H9 (cell line): ENCODE measurements around the gene SRPK2. TPM values are rescaled to one million over a fixed set of nuclear protein-coding genes. Genes with fewer than 3 reads are reported as not detected.

Experiments used
- DNase-seq: peaks from one replicate; pipeline ENCODE4 v3.0.0-alpha.2; 2017
- H2AFZ ChIP-seq: one replicate; pipeline ENCODE4 v1.6.1; 2013; ENCODE audit warnings: mild to moderate bottlenecking, low read length, control low read depth, moderate library complexity
- H2AK5ac ChIP-seq: 2 replicates; pipeline ENCODE4 v1.6.1; 2013; ENCODE audit warnings: low read length, control low read depth, mixed read lengths; ENCODE audit not compliant: insufficient read length
- H2BK120ac ChIP-seq: one replicate; pipeline ENCODE4 v1.6.1; 2013; ENCODE audit warnings: low read depth, mild to moderate bottlenecking, low read length, control low read depth, inconsistent platforms; ENCODE audit not compliant: poor library complexity, severe bottlenecking
- H2BK12ac ChIP-seq: 2 replicates; pipeline ENCODE4 v1.6.1; 2013; ENCODE audit warnings: low read length, control low read depth, mixed read lengths, low read depth; ENCODE audit not compliant: insufficient read length
- H2BK15ac ChIP-seq: 2 replicates; pipeline ENCODE4 v1.6.1; 2013; ENCODE audit warnings: low read depth, low read length, control low read depth
- H2BK20ac ChIP-seq: one replicate; pipeline ENCODE4 v1.6.1; 2013; ENCODE audit warnings: low read depth, mild to moderate bottlenecking, low read length, control low read depth, inconsistent platforms; ENCODE audit not compliant: poor library complexity, severe bottlenecking
- H2BK5ac ChIP-seq: 2 replicates; pipeline ENCODE4 v1.6.1; 2013; ENCODE audit warnings: low read length, control low read depth, mixed read lengths; ENCODE audit not compliant: insufficient read length
- H3K14ac ChIP-seq: 2 replicates; pipeline ENCODE4 v1.6.1; 2013; ENCODE audit warnings: low read length, control low read depth; ENCODE audit not compliant: insufficient read depth
- H3K18ac ChIP-seq: 2 replicates; pipeline ENCODE4 v1.6.1; 2013; ENCODE audit warnings: low read depth, mild to moderate bottlenecking, mixed read lengths, low read length, control low read depth; ENCODE audit not compliant: insufficient read length
- H3K23ac ChIP-seq: 2 replicates; pipeline ENCODE4 v1.6.1; 2013; ENCODE audit warnings: low read length, control low read depth, mixed read lengths, low read depth; ENCODE audit not compliant: insufficient read length
- H3K23me2 ChIP-seq: 2 replicates; pipeline ENCODE4 v1.6.1; 2013; ENCODE audit warnings: low read depth, mild to moderate bottlenecking, mixed read lengths, low read length, control low read depth; ENCODE audit not compliant: insufficient read length, poor library complexity, severe bottlenecking
- H3K27ac ChIP-seq: 2 replicates; pipeline ENCODE4 v1.5.1; 2013; ENCODE audit warnings: low read length, control low read depth, mixed read lengths, low read depth; ENCODE audit not compliant: insufficient read length
- H3K27me3 ChIP-seq: 2 replicates; pipeline ENCODE4 v1.6.1; 2013; ENCODE audit warnings: low read length, control low read depth, inconsistent platforms; ENCODE audit not compliant: insufficient read depth
- H3K4ac ChIP-seq: 2 replicates; pipeline ENCODE4 v1.6.1; 2013; ENCODE audit warnings: low read depth, mild to moderate bottlenecking, control low read depth, inconsistent platforms, low read length, moderate library complexity
- H3K4me1 ChIP-seq: 2 replicates; pipeline ENCODE4 v1.6.1; 2013; ENCODE audit warnings: low read length, control low read depth, inconsistent platforms; ENCODE audit not compliant: insufficient read depth
- H3K4me2 ChIP-seq: 2 replicates; pipeline ENCODE4 v1.6.1; 2013; ENCODE audit warnings: low read length, control low read depth, mixed read lengths; ENCODE audit not compliant: insufficient read length, insufficient read depth
- H3K56ac ChIP-seq: 2 replicates; pipeline ENCODE4 v1.6.1; 2013; ENCODE audit warnings: low read depth, mild to moderate bottlenecking, mixed read lengths, low read length, control low read depth; ENCODE audit not compliant: insufficient read length
- H3K79me1 ChIP-seq: 2 replicates; pipeline ENCODE4 v1.6.1; 2013; ENCODE audit warnings: low read depth, mild to moderate bottlenecking, moderate library complexity, low read length, control low read depth, inconsistent platforms; ENCODE audit not compliant: insufficient read depth, poor library complexity, severe bottlenecking
- H3K79me2 ChIP-seq: 2 replicates; pipeline ENCODE4 v1.6.1; 2013; ENCODE audit warnings: low read length, control low read depth, inconsistent platforms; ENCODE audit not compliant: insufficient read depth
- H3K9ac ChIP-seq: 2 replicates; pipeline ENCODE4 v1.6.1; 2013; ENCODE audit warnings: low read length, control low read depth, mixed read lengths; ENCODE audit not compliant: insufficient read length; ENCODE audit errors: extremely low read depth
- H3K9me3 ChIP-seq: one replicate; pipeline ENCODE4 v1.6.1; 2013; ENCODE audit warnings: low read depth, low read length, inconsistent platforms; ENCODE audit not compliant: control insufficient read depth
- H3T11ph ChIP-seq: one replicate; pipeline ENCODE4 v1.6.1; 2013; ENCODE audit warnings: mild to moderate bottlenecking, low read length, control low read depth, inconsistent platforms
- H4K20me1 ChIP-seq: one replicate; pipeline ENCODE4 v1.6.1; 2013; ENCODE audit not compliant: control insufficient read depth, insufficient read length, insufficient read depth
- H4K5ac ChIP-seq: 2 replicates; pipeline ENCODE4 v1.6.1; 2013; ENCODE audit warnings: low read depth, mild to moderate bottlenecking, mixed read lengths, low read length, control low read depth; ENCODE audit not compliant: insufficient read length
- H4K8ac ChIP-seq: replicated peaks from 2 replicates; pipeline ENCODE4 v1.6.1; 2013; ENCODE audit warnings: low read length, control low read depth, mixed read lengths, low read depth; ENCODE audit not compliant: insufficient read length
- H4K91ac ChIP-seq: 2 replicates; pipeline ENCODE4 v1.6.1; 2013; ENCODE audit warnings: low read depth, mild to moderate bottlenecking, moderate library complexity, mixed read lengths, low read length, control low read depth; ENCODE audit not compliant: insufficient read length
- H3K27ac Mint-ChIP-seq, 3 experiments: 2 replicates in 2 of 3; 3 replicates in 1 of 3; pipeline ENCODE4 v1.8.0; 2020 to 2021; ENCODE audit warnings: mixed read lengths in 3 of 3, mild to moderate bottlenecking in 1 of 3, moderate library complexity in 1 of 3
- H3K27me3 Mint-ChIP-seq: 2 replicates; pipeline ENCODE4 v1.8.0; 2021; ENCODE audit warnings: low read depth, mild to moderate bottlenecking, moderate library complexity, mixed read lengths
- H3K36me3 Mint-ChIP-seq, 3 experiments: 2 replicates in 2 of 3; 3 replicates in 1 of 3; pipeline ENCODE4 v1.8.0; 2020 to 2021; ENCODE audit warnings: low read depth in 3 of 3, mixed read lengths in 3 of 3; ENCODE audit not compliant: insufficient read depth in 1 of 3
- H3K4me1 Mint-ChIP-seq, 2 experiments: 2 replicates each; pipeline ENCODE4 v1.8.0; 2020; ENCODE audit warnings: mixed read lengths in 2 of 2
- H3K4me3 Mint-ChIP-seq, 2 experiments: 2 replicates in 1 of 2; 3 replicates in 1 of 2; pipeline ENCODE4 v1.8.0; 2020 to 2021; ENCODE audit warnings: mild to moderate bottlenecking in 2 of 2, mixed read lengths in 2 of 2, moderate library complexity in 1 of 2
- H3K9me3 Mint-ChIP-seq, 2 experiments: 2 replicates in 1 of 2; 3 replicates in 1 of 2; pipeline ENCODE4 v1.8.0; 2020; ENCODE audit warnings: mild to moderate bottlenecking in 2 of 2, mixed read lengths in 2 of 2, moderate library complexity in 1 of 2
- WGBS: extraction: QIAGEN DNeasy Blood & Tissue Kit; methylation state at CpG from one replicate; pipeline ENCODE4 v1.1.7; 2013; ENCODE audit warnings: missing lambda C conversion rate, low lambda C conversion rate, mixed read lengths; ENCODE audit not compliant: insufficient read length; ENCODE audit errors: extremely low coverage; 5-methylcytosine and 5-hydroxymethylcytosine counted together
- total RNA-seq: library from RNA; stranded (reverse); gene quantifications from 2 replicates; pipeline ENCODE4 v1.2.1, GENCODE V29; 2021
- TF ChIP-seq, protein P1 (sequence below): fragments of 200-600 bp; sonication (generic); conservative IDR thresholded peaks from 3 replicates; pipeline ENCODE4 v1.8.0; 2021; ENCODE audit warnings: antibody characterized with exemption, mild to moderate bottlenecking

The SRPK2 gene
- total RNA-seq, 1 experiment from 2014 or later, result 41.1 TPM

GRCh38 chr7:105337529-105337928 is 51.2 kb downstream of the SRPK2 start:
- Histone ChIP-seq H3K18ac (no peak overlapping the region), H3K14ac (no peak overlapping the region), H3K79me2 (peaks cover 4% of the 10 kb centered on the region; the same call in 1 of the 2 replicates), H3K9me3 (no peaks in the 10 kb centered on the region), H3K4me1 (peaks cover 2% of the 10 kb centered on the region; the same call in 1 of the 2 replicates), H3K4ac (no peak overlapping the region), H2BK20ac (no peak overlapping the region), H3K9ac (no peak overlapping the region), H2AFZ (no peak overlapping the region), H4K8ac (no peak overlapping the region), H3K4me2 (no peak overlapping the region), H2BK5ac (no peak overlapping the region), H3K23ac (no peak overlapping the region), H4K5ac (no peak overlapping the region), H2BK120ac (no peak overlapping the region), H3K56ac (no peak overlapping the region), H2BK15ac (no peak overlapping the region), H4K91ac (no peak overlapping the region), H3K79me1 (peaks cover 3% of the 10 kb centered on the region), H2AK5ac (no peak overlapping the region), H3T11ph (no peak overlapping the region), H3K23me2 (no peaks in the 10 kb centered on the region), H3K27me3 (no peaks in the 10 kb centered on the region), H4K20me1 (no peaks in the 10 kb centered on the region), H3K27ac (no peak overlapping the region), H2BK12ac (no peak overlapping the region)
- Mint-ChIP-seq H3K36me3 (no peaks in the 10 kb centered on the region), H3K27me3 (no peaks in the 10 kb centered on the region), H3K4me3 (no peak overlapping the region), H3K27ac (peak overlapping the region in 1 of 3 experiments; percentile 80; a peak in 2 of 7 replicates), H3K4me1 (peaks cover 2% of the 10 kb centered on the region in 2 experiments), H3K9me3 (no peaks in the 10 kb centered on the region)
- TF ChIP-seq, protein P1, sequence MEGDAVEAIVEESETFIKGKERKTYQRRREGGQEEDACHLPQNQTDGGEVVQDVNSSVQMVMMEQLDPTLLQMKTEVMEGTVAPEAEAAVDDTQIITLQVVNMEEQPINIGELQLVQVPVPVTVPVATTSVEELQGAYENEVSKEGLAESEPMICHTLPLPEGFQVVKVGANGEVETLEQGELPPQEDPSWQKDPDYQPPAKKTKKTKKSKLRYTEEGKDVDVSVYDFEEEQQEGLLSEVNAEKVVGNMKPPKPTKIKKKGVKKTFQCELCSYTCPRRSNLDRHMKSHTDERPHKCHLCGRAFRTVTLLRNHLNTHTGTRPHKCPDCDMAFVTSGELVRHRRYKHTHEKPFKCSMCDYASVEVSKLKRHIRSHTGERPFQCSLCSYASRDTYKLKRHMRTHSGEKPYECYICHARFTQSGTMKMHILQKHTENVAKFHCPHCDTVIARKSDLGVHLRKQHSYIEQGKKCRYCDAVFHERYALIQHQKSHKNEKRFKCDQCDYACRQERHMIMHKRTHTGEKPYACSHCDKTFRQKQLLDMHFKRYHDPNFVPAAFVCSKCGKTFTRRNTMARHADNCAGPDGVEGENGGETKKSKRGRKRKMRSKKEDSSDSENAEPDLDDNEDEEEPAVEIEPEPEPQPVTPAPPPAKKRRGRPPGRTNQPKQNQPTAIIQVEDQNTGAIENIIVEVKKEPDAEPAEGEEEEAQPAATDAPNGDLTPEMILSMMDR, result no peak
- no CpG with 5 or more reads among the region's 4 CpGs for WGBS
- DNase-seq, result no peak
